H1 (cell line): ENCODE measurements around the gene KCNE1. TPM values are rescaled to one million over a fixed set of nuclear protein-coding genes. Genes with fewer than 3 reads are reported as not detected.

Source experiments
- CTCF ChIA-PET: fragments of 300-600 bp; sonication (Branson Sonifier 250); formaldehyde crosslinking; loops from one replicate; lab custom pipeline; 2021; ENCODE audit not compliant: partially characterized antibody; lab: Charles Lee
- POLR2A ChIA-PET: fragments of 300-600 bp; sonication (Branson Sonifier 250); formaldehyde crosslinking; loops from one replicate; lab custom pipeline; 2021; ENCODE audit warnings: inconsistent platforms; ENCODE audit not compliant: partially characterized antibody; lab: Charles Lee
- DNase-seq, 2 experiments: peaks; one replicate each; pipeline versions ENCODE4 v3.0.0 to v3.0.0-alpha.2; 2010 to 2022; ENCODE audit warnings: low spot score in 2 of 2, low read depth in 1 of 2, mixed read lengths in 1 of 2
- FAIRE-seq: peaks from 2 replicates; lab custom pipeline; 2011; peaks lifted over from hg19 to GRCh38; lab: Jason Lieb, UNC
- H2AFZ ChIP-seq: 2 replicates; pipeline ENCODE4 v1.8.1; 2012; ENCODE audit warnings: low read length, inconsistent platforms
- H2AK5ac ChIP-seq: 2 replicates; pipeline ENCODE4 v1.6.1; 2013; ENCODE audit warnings: low read depth, low read length
- H2BK120ac ChIP-seq: replicated peaks from 2 replicates; pipeline ENCODE3; 2013; ENCODE audit warnings: low read depth, low read length, inconsistent platforms
- H2BK12ac ChIP-seq: 2 replicates; pipeline ENCODE4 v1.6.1; 2013; ENCODE audit warnings: low read depth, low read length
- H2BK15ac ChIP-seq: 2 replicates; pipeline ENCODE4 v1.6.1; 2013; ENCODE audit warnings: low read length
- H2BK20ac ChIP-seq: 2 replicates; pipeline ENCODE4 v1.6.1; 2013; ENCODE audit warnings: low read length
- H2BK5ac ChIP-seq: 2 replicates; pipeline ENCODE4 v1.6.1; 2013; ENCODE audit warnings: low read depth, low read length
- H3K14ac ChIP-seq: 2 replicates; pipeline ENCODE4 v1.6.1; 2013; ENCODE audit warnings: inconsistent platforms; ENCODE audit not compliant: insufficient read length
- H3K18ac ChIP-seq: 2 replicates; pipeline ENCODE4 v1.6.1; 2013; ENCODE audit warnings: low read length; ENCODE audit errors: extremely low read depth
- H3K23ac ChIP-seq: 2 replicates; pipeline ENCODE4 v1.6.1; 2013; ENCODE audit warnings: inconsistent platforms; ENCODE audit not compliant: insufficient read length
- H3K23me2 ChIP-seq: 2 replicates; pipeline ENCODE4 v1.6.1; 2013; ENCODE audit warnings: low read depth, low read length
- H3K27ac ChIP-seq: 2 replicates; pipeline ENCODE4 v1.6.1; 2011; ENCODE audit warnings: low read depth, low read length, inconsistent platforms
- H3K27me3 ChIP-seq, 4 experiments: replicated peaks in 1 of 4; 1 replicate in 1 of 4; 2 replicates in 3 of 4; pipeline versions ENCODE4 v1.6.1 to v1.8.1; 2011 to 2013; ENCODE audit warnings: low read length in 3 of 4, mild to moderate bottlenecking in 3 of 4, inconsistent platforms in 2 of 4, mixed read lengths in 2 of 4, moderate library complexity in 1 of 4; ENCODE audit not compliant: control insufficient read depth in 3 of 4, insufficient read depth in 3 of 4; ENCODE audit errors: extremely low read depth in 1 of 4
- H3K36me3 ChIP-seq, 4 experiments: 2 replicates each; pipeline versions ENCODE4 v1.6.1 to v1.8.1; 2011 to 2013; ENCODE audit warnings: mild to moderate bottlenecking in 4 of 4, low read length in 3 of 4, moderate library complexity in 2 of 4, control low read depth in 1 of 4, inconsistent platforms in 1 of 4; ENCODE audit not compliant: insufficient read depth in 4 of 4, control insufficient read depth in 2 of 4
- H3K4ac ChIP-seq: replicated peaks from 2 replicates; pipeline ENCODE3; 2013; ENCODE audit warnings: low read length, low read depth, mixed read lengths, inconsistent platforms; ENCODE audit not compliant: insufficient read length
- H3K4me1 ChIP-seq, 4 experiments: replicated peaks in 1 of 4; 1 replicate in 1 of 4; 2 replicates in 3 of 4; pipeline versions ENCODE4 v1.6.1 to v1.8.1; 2011 to 2013; ENCODE audit warnings: low read length in 3 of 4, inconsistent platforms in 2 of 4, mixed read lengths in 1 of 4; ENCODE audit not compliant: insufficient read depth in 4 of 4, control insufficient read depth in 3 of 4
- H3K4me2 ChIP-seq, 2 experiments: 2 replicates each; pipeline versions ENCODE4 v1.6.1 to v1.8.1; 2011 to 2013; ENCODE audit warnings: low read depth in 2 of 2, low read length in 2 of 2, control low read depth in 1 of 2, inconsistent platforms in 1 of 2, mild to moderate bottlenecking in 1 of 2; ENCODE audit not compliant: insufficient read depth in 1 of 2
- H3K4me3 ChIP-seq, 4 experiments: fragments of 200-600, 300-600 bp in 1 of 4; sonication (generic), shearing (Covaris generic), sonication (Bioruptor Twin) in 1 of 4; 2 replicates each; pipeline versions ENCODE4 v1.5.1 to v1.8.1; 2011 to 2016; ENCODE audit warnings: low read length in 4 of 4, low read depth in 3 of 4, control low read depth in 2 of 4, inconsistent platforms in 2 of 4, mild to moderate bottlenecking in 2 of 4, mixed read lengths in 1 of 4, moderate library complexity in 1 of 4; ENCODE audit not compliant: insufficient read depth in 2 of 4; ENCODE audit errors: extremely low read depth in 1 of 4
- H3K56ac ChIP-seq: replicated peaks from 2 replicates; pipeline ENCODE3; 2013; ENCODE audit warnings: low read depth, mild to moderate bottlenecking, mixed read lengths, low read length, inconsistent platforms; ENCODE audit not compliant: insufficient read length
- H3K79me1 ChIP-seq: 2 replicates; pipeline ENCODE4 v1.6.1; 2013; ENCODE audit warnings: low read depth, low read length, control low read depth
- H3K79me2 ChIP-seq, 2 experiments: 2 replicates each; pipeline versions ENCODE4 v1.6.1 to v1.8.1; 2012 to 2013; ENCODE audit warnings: low read length in 2 of 2, mild to moderate bottlenecking in 2 of 2, inconsistent platforms in 1 of 2; ENCODE audit not compliant: insufficient read depth in 2 of 2, control insufficient read depth in 1 of 2
- H3K9ac ChIP-seq, 4 experiments: replicated peaks in 1 of 4; 1 replicate in 1 of 4; 2 replicates in 3 of 4; pipeline versions ENCODE4 v1.6.1 to v1.8.1; 2011 to 2013; ENCODE audit warnings: low read depth in 3 of 4, low read length in 3 of 4, control low read depth in 2 of 4, mild to moderate bottlenecking in 2 of 4, moderate library complexity in 2 of 4, inconsistent platforms in 1 of 4; ENCODE audit errors: extremely low read depth in 1 of 4
- H3K9me3 ChIP-seq, 2 experiments: 2 replicates each; pipeline versions ENCODE4 v1.6.1 to v1.8.1; 2012 to 2013; ENCODE audit warnings: mild to moderate bottlenecking in 2 of 2, moderate library complexity in 2 of 2, control low read depth in 1 of 2, inconsistent platforms in 1 of 2, low read depth in 1 of 2, low read length in 1 of 2, mixed read lengths in 1 of 2; ENCODE audit not compliant: insufficient read depth in 2 of 2
- H4K20me1 ChIP-seq, 2 experiments: replicated peaks in 1 of 2; 2 replicates each; pipeline versions ENCODE3 to v1.8.1; 2011 to 2013; ENCODE audit warnings: inconsistent platforms in 2 of 2, low read length in 2 of 2, mild to moderate bottlenecking in 1 of 2; ENCODE audit not compliant: insufficient read depth in 2 of 2, control insufficient read depth in 1 of 2
- H4K5ac ChIP-seq: 2 replicates; pipeline ENCODE4 v1.6.1; 2013; ENCODE audit warnings: low read length, low read depth, mixed read lengths, inconsistent platforms; ENCODE audit not compliant: insufficient read length
- H4K8ac ChIP-seq: 2 replicates; pipeline ENCODE4 v1.8.0; 2013; ENCODE audit warnings: mild to moderate bottlenecking, moderate library complexity, low read length, inconsistent platforms; ENCODE audit not compliant: insufficient read depth; ENCODE audit errors: extremely low read depth
- H4K91ac ChIP-seq: replicated peaks from 2 replicates; pipeline ENCODE3; 2013; ENCODE audit warnings: low read length, mixed read lengths, inconsistent platforms; ENCODE audit not compliant: insufficient read length
- MAFK ChIP-seq: IDR thresholded peaks from 2 replicates; pipeline ENCODE4 v1.6.1; 2012; ENCODE audit warnings: low read depth, mild to moderate bottlenecking, improper control_type of control experiment, low read length
- TAF1 ChIP-seq: IDR thresholded peaks from 2 replicates; pipeline ENCODE4 v1.6.1; 2011; ENCODE audit warnings: mild to moderate bottlenecking, low read depth, low read length
- WGBS, 2 experiments: shearing (Covaris generic) in 1 of 2; methylation state at CpG; one replicate each; pipeline versions ENCODE4 v1.1.6 to v1.1.7; 2013 to 2015; ENCODE audit warnings: low lambda C conversion rate in 2 of 2, mixed read lengths in 2 of 2, inconsistent platforms in 1 of 2, low coverage in 1 of 2, missing lambda C conversion rate in 1 of 2; ENCODE audit not compliant: insufficient replicate concordance in 2 of 2, insufficient coverage in 1 of 2, insufficient read length in 1 of 2; ENCODE audit errors: extremely low coverage in 1 of 2, missing lambda C conversion rate in 1 of 2; 5-methylcytosine and 5-hydroxymethylcytosine counted together
- polyA plus RNA-seq, 7 experiments: library from polyadenylated mRNA; depleted of rRNA in 3 of 7; stranded (reverse) in 5 of 7; unstranded in 2 of 7; fragments of >200 nt in 5 of 7; fragments of 200-250 nt in 2 of 7; gene quantifications; 1 replicate in 5 of 7; 2 replicates in 1 of 7; 4 replicates in 1 of 7; pipeline versions ENCODE4 v1.2.1 to v1.2.3, GENCODE V29; 2011 to 2013; ENCODE audit warnings: missing spikeins in 2 of 7, mixed read lengths in 2 of 7
- total RNA-seq: library from RNA; stranded (reverse); fragmentation: NEBNext Ultra II Directional; extraction: Animal tissue kit (Norgen Biotek cat#: 25700); gene quantifications from 2 replicates; pipeline ENCODE4 v1.2.1, GENCODE V29; 2021

The KCNE1 gene
- total and polyA plus RNA-seq, 2 of the 8 experiments (the other 6 are each of a cell fraction or from before 2014, with no cell fraction given) = 0.08 to 0.28 TPM

DNA sequence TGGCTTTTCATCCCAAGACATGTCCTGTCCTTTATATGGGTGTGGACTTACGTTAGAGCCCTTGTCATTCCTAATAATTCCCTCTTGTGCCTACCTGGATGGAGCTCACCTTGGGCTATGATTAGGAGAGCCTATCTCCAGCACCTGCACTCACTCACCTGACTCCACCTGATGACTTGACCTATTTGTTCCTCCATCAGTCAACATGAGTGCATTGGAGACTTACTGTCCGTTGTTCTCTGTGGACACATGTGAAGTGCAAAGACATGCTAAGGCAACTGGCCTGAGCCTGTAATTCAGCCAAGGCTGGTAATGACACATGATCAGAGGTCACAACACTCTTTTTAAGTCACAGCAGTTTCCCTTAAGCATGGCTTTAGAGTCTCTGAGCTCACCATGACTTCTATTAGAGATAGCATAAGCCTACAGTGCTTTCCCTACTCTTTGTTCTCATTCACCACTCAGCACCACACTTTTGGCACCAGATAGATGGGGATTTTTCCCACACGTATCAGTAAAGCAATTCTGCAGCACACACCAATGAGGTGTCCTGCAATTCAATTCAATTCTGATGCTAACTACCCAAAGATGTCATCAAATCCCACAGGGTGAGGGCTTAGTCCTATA is 9.4 kb downstream of the KCNE1 start:
- 83% methylated on average over 3 of the region's 3 CpGs; no CpG with 5 or more reads in 1 of the 2 experiments for WGBS, 2 experiments
- Histone ChIP-seq H2BK12ac (no peak overlapping the region), H3K14ac (no peak overlapping the region), H3K27me3 (no peaks in the 10 kb centered on the region), H4K5ac (no peak overlapping the region), H3K79me1 (no peaks in the 10 kb centered on the region), H2BK15ac (no peak overlapping the region), H3K27ac (no peak overlapping the region), H2BK20ac (no peak overlapping the region), H3K79me2 (no peaks in the 10 kb centered on the region), H3K4me1 (no peaks in the 10 kb centered on the region), H4K91ac (no peak overlapping the region), H3K23me2 (no peaks in the 10 kb centered on the region), H2AK5ac (no peak overlapping the region), H3K18ac (no peak overlapping the region), H4K8ac (no peak overlapping the region), H3K23ac (no peak overlapping the region), H3K9me3 (no peaks in the 10 kb centered on the region), H3K4ac (no peak overlapping the region), H2BK120ac (no peak overlapping the region), H3K9ac (no peak overlapping the region), H2AFZ (no peak overlapping the region), H2BK5ac (no peak overlapping the region), H3K4me2 (no peak overlapping the region), H3K36me3 (no peaks in the 10 kb centered on the region), H3K4me3 (no peak overlapping the region), H3K56ac (no peak overlapping the region), H4K20me1 (no peaks in the 10 kb centered on the region)
- FAIRE-seq (no peak), DNase-seq (no peak)
- POLR2A ChIA-PET = no interaction called here
- TF ChIP-seq TAF1 = no peak
- no peak for TF ChIP-seq MAFK
- CTCF ChIA-PET = interaction anchor here (0.5 to 13.5 kb wide), 11 partner anchors 8 to 221 kb away, joined by 3 to 131 read pairs (median 5); no protein-coding TSS in a partner anchor
